CD4-positive, alpha-beta T cell (primary cell): Measurements from ENCODE around the gene PDK2. TPM values are rescaled to one million over a fixed set of nuclear protein-coding genes. Genes with fewer than 3 reads are reported as not detected.

Experiments used
- ATAC-seq: fragments of 200-7000 bp; cut with Tn5 transposase; one replicate; pipeline ENCODE4 v1.10.0; 2022; ENCODE audit warnings: mild to moderate bottlenecking; ENCODE audit not compliant: poor library complexity
- CTCF ChIA-PET: fragments of 350-600 bp; sonication (Branson Sonifier 250); formaldehyde crosslinking; loops from one replicate; lab custom pipeline; 2021; ENCODE audit warnings: antibody characterized with exemption, inconsistent platforms; lab: Charles Lee
- POLR2A ChIA-PET: fragments of 350-600 bp; sonication (Branson Sonifier 250); formaldehyde crosslinking; loops from one replicate; lab custom pipeline; 2021; ENCODE audit warnings: antibody characterized with exemption, inconsistent platforms; lab: Charles Lee
- DNase-seq, 14 experiments: peaks; one replicate each; pipeline ENCODE4 v3.0.0-alpha.2; 2013 to 2020; ENCODE audit warnings: mixed read lengths in 2 of 14
- H3K27ac ChIP-seq, 2 donors: one replicate each; pipeline versions ENCODE4 v1.5.1 to v1.7.0; 2013; ENCODE audit warnings: low read length in 2 of 2, low read depth in 1 of 2, mild to moderate bottlenecking in 1 of 2
- H3K27me3 ChIP-seq, 2 experiments: 1 replicate in 1 of 2; 2 replicates in 1 of 2; pipeline versions ENCODE4 v1.6.1 to v1.7.0; 2013; ENCODE audit warnings: low read length in 2 of 2, control low read depth in 1 of 2, mild to moderate bottlenecking in 1 of 2, moderate library complexity in 1 of 2; ENCODE audit not compliant: insufficient read depth in 2 of 2, control insufficient read depth in 1 of 2
- H3K36me3 ChIP-seq: one replicate; pipeline ENCODE4 v1.6.1; 2013; ENCODE audit warnings: low read length, control low read depth; ENCODE audit not compliant: insufficient read depth
- H3K4me1 ChIP-seq: one replicate; pipeline ENCODE4 v1.6.1; 2013; ENCODE audit warnings: low read length, control low read depth; ENCODE audit not compliant: insufficient read depth
- H3K4me3 ChIP-seq: one replicate; pipeline ENCODE4 v1.5.1; 2013; ENCODE audit warnings: mild to moderate bottlenecking, low read length, moderate library complexity
- H3K9me3 ChIP-seq, 2 experiments: 1 replicate in 1 of 2; 2 replicates in 1 of 2; pipeline versions ENCODE4 v1.6.1 to v1.7.0; 2013; ENCODE audit warnings: low read length in 2 of 2, mild to moderate bottlenecking in 2 of 2, control low read depth in 1 of 2, moderate library complexity in 1 of 2; ENCODE audit not compliant: control insufficient read depth in 1 of 2, insufficient read depth in 1 of 2
- H3K27ac Mint-ChIP-seq: one replicate; pipeline ENCODE4 v1.8.0; 2020; ENCODE audit warnings: mixed read lengths
- H3K27me3 Mint-ChIP-seq: one replicate; pipeline ENCODE4 v1.8.0; 2021; ENCODE audit warnings: mixed read lengths
- H3K36me3 Mint-ChIP-seq: one replicate; pipeline ENCODE4 v1.8.0; 2021; ENCODE audit warnings: low read depth, mixed read lengths
- H3K4me1 Mint-ChIP-seq: one replicate; pipeline ENCODE4 v1.8.0; 2021; ENCODE audit warnings: low read depth, mixed read lengths
- H3K4me3 Mint-ChIP-seq: one replicate; pipeline ENCODE4 v1.8.0; 2020; ENCODE audit warnings: mild to moderate bottlenecking, mixed read lengths
- H3K9me3 Mint-ChIP-seq: one replicate; pipeline ENCODE4 v1.8.0; 2020; ENCODE audit warnings: mixed read lengths
- intact Hi-C, 2 experiments: fragments of 100-400 bp; cut with DNase I in 1 of 2; cut with micrococcal nuclease in 1 of 2; formaldehyde crosslinking; loops; one replicate each; pipeline versions ENCODE4 v1.15.1 to v1.9.0; 2023 to 2025; cut with DNase I, micrococcal nuclease
- total RNA-seq, 174 experiments: library from RNA in 2 of 174; stranded (reverse) in 2 of 174; gene quantifications; one replicate each; pipeline ENCODE4 v1.2.3 and lab custom pipeline; 2021 to 2026
- TF ChIP-seq, protein P1 (sequence below): fragments of 200-600 bp; IDR thresholded peaks from one replicate; pipeline ENCODE4 v1.8.0; 2022; ENCODE audit warnings: antibody characterized with exemption, mild to moderate bottlenecking

The PDK2 gene
- total RNA-seq, 2 experiments from 2014 or later, result 8.7 to 10.1 TPM

- H3K9me3 Mint-ChIP-seq, result no peaks in the 10 kb centered on the region
- H3K36me3 ChIP-seq, result peaks cover 41% of the 10 kb centered on the region
- CTCF ChIA-PET, result no interaction called here
- H3K27ac ChIP-seq, result no peak overlapping the region
- peaks cover 15% of the 10 kb centered on the region for H3K4me1 ChIP-seq
- H3K4me3 Mint-ChIP-seq, result no peak overlapping the region
- H3K27ac Mint-ChIP-seq, result no peak overlapping the region
- POLR2A ChIA-PET, result no interaction called here
- H3K4me3 ChIP-seq, result no peak overlapping the region
- intact Hi-C loops, result no loop called here
- H3K27me3 ChIP-seq, result no peaks in the 10 kb centered on the region
- TF ChIP-seq, protein P1, sequence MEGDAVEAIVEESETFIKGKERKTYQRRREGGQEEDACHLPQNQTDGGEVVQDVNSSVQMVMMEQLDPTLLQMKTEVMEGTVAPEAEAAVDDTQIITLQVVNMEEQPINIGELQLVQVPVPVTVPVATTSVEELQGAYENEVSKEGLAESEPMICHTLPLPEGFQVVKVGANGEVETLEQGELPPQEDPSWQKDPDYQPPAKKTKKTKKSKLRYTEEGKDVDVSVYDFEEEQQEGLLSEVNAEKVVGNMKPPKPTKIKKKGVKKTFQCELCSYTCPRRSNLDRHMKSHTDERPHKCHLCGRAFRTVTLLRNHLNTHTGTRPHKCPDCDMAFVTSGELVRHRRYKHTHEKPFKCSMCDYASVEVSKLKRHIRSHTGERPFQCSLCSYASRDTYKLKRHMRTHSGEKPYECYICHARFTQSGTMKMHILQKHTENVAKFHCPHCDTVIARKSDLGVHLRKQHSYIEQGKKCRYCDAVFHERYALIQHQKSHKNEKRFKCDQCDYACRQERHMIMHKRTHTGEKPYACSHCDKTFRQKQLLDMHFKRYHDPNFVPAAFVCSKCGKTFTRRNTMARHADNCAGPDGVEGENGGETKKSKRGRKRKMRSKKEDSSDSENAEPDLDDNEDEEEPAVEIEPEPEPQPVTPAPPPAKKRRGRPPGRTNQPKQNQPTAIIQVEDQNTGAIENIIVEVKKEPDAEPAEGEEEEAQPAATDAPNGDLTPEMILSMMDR, result no peak
- no peaks in the 10 kb centered on the region for H3K9me3 ChIP-seq
- peaks cover 36% of the 10 kb centered on the region for H3K36me3 Mint-ChIP-seq
- H3K27me3 Mint-ChIP-seq, result no peaks in the 10 kb centered on the region
- DNase-seq (no peak), ATAC-seq (no peak)
- peaks cover 19% of the 10 kb centered on the region for H3K4me1 Mint-ChIP-seq
Measured at GRCh38 chr17:50100921-50101345, 5.8 kb downstream of the PDK2 start.

DNA sequence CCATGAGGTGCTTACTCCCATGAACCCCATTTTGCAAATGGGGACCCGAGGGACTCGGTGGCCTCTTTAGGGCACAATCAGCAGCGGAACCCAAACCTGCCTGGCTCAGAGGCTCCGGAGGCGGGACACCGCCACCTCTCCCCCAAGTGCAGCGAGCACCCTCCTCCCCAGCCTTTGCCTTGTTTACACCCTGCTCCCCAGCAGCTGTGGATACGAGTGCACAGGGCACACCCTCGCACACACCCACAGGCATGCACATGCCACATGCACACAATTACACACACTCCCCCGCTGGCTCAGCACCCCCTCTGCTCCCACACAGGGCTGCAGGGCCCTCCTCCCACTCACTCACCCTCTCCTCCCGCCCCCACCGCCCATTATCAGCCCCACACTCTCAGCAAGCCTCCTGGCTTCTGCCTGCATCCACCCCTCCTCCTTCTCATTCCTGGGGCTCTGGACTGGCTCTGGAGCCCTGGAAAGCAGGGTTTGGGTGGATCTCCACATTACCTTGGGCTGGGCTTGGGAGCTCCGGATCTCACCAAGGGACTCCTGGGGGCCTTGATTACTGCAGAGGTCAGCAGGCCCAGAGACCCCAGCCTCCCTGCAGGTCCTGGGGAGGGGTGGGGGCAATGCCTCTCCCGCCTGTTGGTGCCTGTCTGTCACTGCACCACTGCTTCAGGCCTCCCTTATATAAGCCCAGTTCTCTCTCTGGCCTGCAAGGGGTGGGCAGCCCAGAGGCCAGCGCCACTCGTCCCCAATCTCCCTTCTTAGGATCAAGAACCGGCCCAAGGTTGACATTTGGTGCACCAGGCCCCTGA, 6.4 kb downstream of the PDK2 start:
- Mint-ChIP-seq H3K4me1 (peaks cover 13% of the 10 kb centered on the region), H3K27ac (no peak overlapping the region), H3K4me3 (no peak overlapping the region), H3K27me3 (no peaks in the 10 kb centered on the region), H3K9me3 (no peaks in the 10 kb centered on the region), H3K36me3 (peaks cover 41% of the 10 kb centered on the region)
- peaks cover 8% of the 10 kb centered on the region for H3K4me1 ChIP-seq
- H3K27ac ChIP-seq, result no peak overlapping the region
- H3K4me3 ChIP-seq, result no peak overlapping the region
- intact Hi-C loops, result no loop called here
- ChIA-PET CTCF (no interaction called here), POLR2A (no interaction called here)
- peaks cover 44% of the 10 kb centered on the region for H3K36me3 ChIP-seq
- H3K27me3 ChIP-seq, result no peaks in the 10 kb centered on the region
- no peaks in the 10 kb centered on the region for H3K9me3 ChIP-seq
- no peak for ATAC-seq
- TF ChIP-seq, protein P1, result no peak
- no peak for DNase-seq

GRCh38 chr17:50102164-50102991, 7.2 kb downstream of the PDK2 start:
- Histone ChIP-seq H3K27ac (no peak overlapping the region), H3K4me1 (peaks cover under 1% of the 10 kb centered on the region), H3K27me3 (no peaks in the 10 kb centered on the region), H3K9me3 (no peaks in the 10 kb centered on the region), H3K36me3 (peaks cover 48% of the 10 kb centered on the region), H3K4me3 (no peak overlapping the region)
- Mint-ChIP-seq H3K36me3 (peaks cover 47% of the 10 kb centered on the region), H3K4me1 (peaks cover 12% of the 10 kb centered on the region), H3K27me3 (no peaks in the 10 kb centered on the region), H3K27ac (no peak overlapping the region), H3K9me3 (no peaks in the 10 kb centered on the region), H3K4me3 (no peak overlapping the region)
- DNase-seq, result no peak
- ChIA-PET CTCF (interaction anchor here (2.4 kb wide), 1 partner anchor 8 kb away, joined by 9 read pairs; no protein-coding TSS in a partner anchor), POLR2A (no interaction called here)
- intact Hi-C loops, result no loop called here
- TF ChIP-seq, protein P1, result no peak
- ATAC-seq, result no peak
